ENCODE results near the gene PDE11A. TPM values are rescaled to one million over a fixed set of nuclear protein-coding genes. Genes with fewer than 3 reads are reported as not detected.

The PDE11A gene
- total RNA-seq, 6 experiments from 2014 or later, result 1.2 to 3.1 (median 1.4) TPM

- H3K36me3 Mint-ChIP-seq (ENCODE audit: low read depth), result no peaks in the 10 kb centered on the region
- no peaks in the 10 kb centered on the region for H3K4me1 Mint-ChIP-seq (ENCODE audit: low read depth)
- no peak overlapping the region for H3K27ac Mint-ChIP-seq
- H3K27me3 Mint-ChIP-seq (ENCODE audit: insufficient read depth), result no peaks in the 10 kb centered on the region
- H3K4me3 Mint-ChIP-seq, result no peak overlapping the region
- TF ChIP-seq CTCF (IDR thresholded peaks at IDR 0.05), result no peak
- no peaks in the 10 kb centered on the region for H3K9me3 Mint-ChIP-seq
- no peak for DNase-seq
Measured at GRCh38 chr2:177708660-177709444, 363.7 kb downstream of the PDE11A start.

DNA sequence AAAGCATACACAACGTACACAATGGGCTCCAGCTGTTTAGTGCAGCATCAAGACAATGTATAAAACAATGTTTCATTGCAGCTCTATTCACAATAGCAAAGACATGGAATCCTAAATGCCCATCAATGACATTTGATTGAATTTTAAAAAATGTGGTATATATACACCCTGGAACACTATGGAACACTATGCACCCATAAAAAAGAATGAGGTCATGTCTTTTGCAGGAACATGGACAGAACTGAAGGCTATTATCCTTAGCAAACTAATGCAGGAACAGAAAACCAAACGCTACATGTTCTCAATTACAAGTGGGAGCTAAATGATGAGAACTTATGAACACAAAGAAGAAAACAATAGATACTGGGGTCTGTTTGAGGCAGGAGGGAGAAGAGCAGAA, 364.5 kb downstream of the PDE11A start:
- Mint-ChIP-seq H3K4me1 (ENCODE audit: low read depth) (no peaks in the 10 kb centered on the region), H3K4me3 (no peak overlapping the region), H3K36me3 (ENCODE audit: low read depth) (no peaks in the 10 kb centered on the region), H3K9me3 (no peaks in the 10 kb centered on the region), H3K27me3 (ENCODE audit: insufficient read depth) (no peaks in the 10 kb centered on the region), H3K27ac (no peak overlapping the region)
- no peak for TF ChIP-seq CTCF (IDR thresholded peaks at IDR 0.05)
- no peak for DNase-seq

DNA sequence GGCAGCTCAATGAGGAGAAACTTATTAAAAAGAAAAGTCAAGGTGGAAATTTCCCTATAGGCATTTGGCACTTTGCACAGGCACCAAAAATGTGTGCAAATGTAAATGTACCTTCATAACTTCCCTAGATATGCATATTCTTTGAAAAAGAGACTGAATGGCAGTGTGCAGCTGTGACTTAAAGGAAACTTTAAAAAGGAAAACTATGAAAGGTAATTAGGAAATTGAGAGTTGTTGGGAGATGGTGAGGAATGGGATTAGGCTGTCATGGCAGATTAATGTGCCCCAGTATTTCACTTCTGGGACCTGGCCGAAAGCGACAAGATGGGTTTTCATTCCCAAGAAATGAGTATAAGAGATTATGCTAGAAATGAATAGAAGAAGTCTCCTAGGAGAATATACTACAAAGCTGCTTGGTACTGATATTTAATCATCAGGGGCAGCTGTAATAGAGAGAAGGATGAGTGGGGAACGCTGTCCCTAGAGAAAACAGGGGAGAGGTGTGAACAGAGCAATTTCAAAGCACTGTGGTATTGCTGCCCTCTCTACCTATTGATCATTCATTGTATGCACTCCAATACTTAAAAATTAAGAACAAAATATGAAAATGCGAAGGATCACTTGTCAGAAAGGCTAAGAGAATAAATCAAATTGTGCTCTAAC, 366.9 kb downstream of the PDE11A start:
- H3K9me3 Mint-ChIP-seq, result no peaks in the 10 kb centered on the region
- H3K36me3 Mint-ChIP-seq (ENCODE audit: low read depth), result no peaks in the 10 kb centered on the region
- DNase-seq, result no peak
- H3K27ac Mint-ChIP-seq, result no peak overlapping the region
- no peak overlapping the region for H3K4me3 Mint-ChIP-seq
- H3K4me1 Mint-ChIP-seq (ENCODE audit: low read depth), result no peaks in the 10 kb centered on the region
- TF ChIP-seq CTCF (IDR thresholded peaks at IDR 0.05), result no peak
- no peaks in the 10 kb centered on the region for H3K27me3 Mint-ChIP-seq (ENCODE audit: insufficient read depth)

GRCh38 chr2:177703159-177703558, 369.4 kb downstream of the PDE11A start:
- no peak overlapping the region for H3K4me3 Mint-ChIP-seq
- H3K4me1 Mint-ChIP-seq (ENCODE audit: low read depth), result no peaks in the 10 kb centered on the region

GRCh38 chr2:177698281-177698680, 374.3 kb downstream of the PDE11A start:
- H3K4me3 Mint-ChIP-seq, result no peak overlapping the region
- H3K36me3 Mint-ChIP-seq (ENCODE audit: low read depth), result no peaks in the 10 kb centered on the region
- H3K27ac Mint-ChIP-seq, result no peak overlapping the region
- H3K4me1 Mint-ChIP-seq (ENCODE audit: low read depth), result no peaks in the 10 kb centered on the region
- TF ChIP-seq CTCF (IDR thresholded peaks at IDR 0.05), result no peak
- DNase-seq, result no peak
- no peaks in the 10 kb centered on the region for H3K9me3 Mint-ChIP-seq
- H3K27me3 Mint-ChIP-seq (ENCODE audit: insufficient read depth), result peaks cover 2% of the 10 kb centered on the region; the same call in 1 of the 2 replicates

More at GRCh38 chr2:177703159-177703558, 369.4 kb downstream of the PDE11A start:
- no peak overlapping the region for H3K27ac Mint-ChIP-seq
- H3K9me3 Mint-ChIP-seq, result no peaks in the 10 kb centered on the region
- TF ChIP-seq CTCF (IDR thresholded peaks at IDR 0.05), result no peak
- DNase-seq, result no peak
- no peaks in the 10 kb centered on the region for H3K27me3 Mint-ChIP-seq (ENCODE audit: insufficient read depth)
- H3K36me3 Mint-ChIP-seq (ENCODE audit: low read depth), result no peaks in the 10 kb centered on the region

All from HFFc6 (cell line).